GM19467 (cell line): ENCODE measurements around the gene CNOT6.

Source experiments
- ATAC-seq: cut with Tn5 transposase; IDR thresholded peaks from one replicate; pipeline ENCODE4 v1.9.1; 2021; ENCODE audit warnings: mild to moderate bottlenecking, moderate library complexity; ENCODE audit not compliant: unreplicated experiment

The CNOT6 gene

DNA sequence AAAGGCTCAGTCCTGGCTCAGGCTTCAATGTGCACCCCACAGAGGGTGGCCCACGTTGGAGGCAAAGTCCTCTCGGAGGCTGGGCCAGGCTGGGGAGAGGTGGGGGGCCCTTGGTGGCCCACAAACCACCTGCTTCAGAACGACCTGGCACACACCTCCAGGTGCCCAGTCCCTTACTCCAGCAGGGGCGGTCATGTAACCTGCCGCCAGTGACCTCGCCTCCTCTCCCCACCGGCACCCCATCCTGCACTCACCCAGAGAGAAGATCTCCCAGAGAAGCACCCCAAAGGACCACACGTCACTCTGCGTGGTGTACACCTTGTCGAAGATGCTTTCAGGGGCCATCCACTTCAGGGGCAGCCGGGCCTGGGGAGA lies 119.6 kb downstream of the CNOT6 start:
- ATAC-seq = no peak

DNA sequence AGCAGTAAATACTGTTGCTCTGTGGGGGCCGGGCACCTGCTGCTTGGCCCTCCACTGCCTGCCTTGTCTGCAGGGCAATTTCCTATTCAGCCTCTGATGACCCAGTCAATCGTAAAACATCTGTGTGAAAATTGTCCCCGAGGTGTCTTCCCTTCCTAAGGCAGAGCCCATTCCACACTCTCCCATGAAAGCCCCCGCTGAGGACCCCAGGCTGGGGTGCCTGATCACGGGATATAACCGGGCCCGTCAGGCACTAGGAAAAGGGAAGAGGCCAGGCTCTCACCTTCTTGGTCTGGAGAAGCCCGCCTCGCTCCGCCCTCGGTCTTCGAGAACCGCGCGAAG lies 124.3 kb downstream of the CNOT6 start:
- no peak for ATAC-seq

DNA sequence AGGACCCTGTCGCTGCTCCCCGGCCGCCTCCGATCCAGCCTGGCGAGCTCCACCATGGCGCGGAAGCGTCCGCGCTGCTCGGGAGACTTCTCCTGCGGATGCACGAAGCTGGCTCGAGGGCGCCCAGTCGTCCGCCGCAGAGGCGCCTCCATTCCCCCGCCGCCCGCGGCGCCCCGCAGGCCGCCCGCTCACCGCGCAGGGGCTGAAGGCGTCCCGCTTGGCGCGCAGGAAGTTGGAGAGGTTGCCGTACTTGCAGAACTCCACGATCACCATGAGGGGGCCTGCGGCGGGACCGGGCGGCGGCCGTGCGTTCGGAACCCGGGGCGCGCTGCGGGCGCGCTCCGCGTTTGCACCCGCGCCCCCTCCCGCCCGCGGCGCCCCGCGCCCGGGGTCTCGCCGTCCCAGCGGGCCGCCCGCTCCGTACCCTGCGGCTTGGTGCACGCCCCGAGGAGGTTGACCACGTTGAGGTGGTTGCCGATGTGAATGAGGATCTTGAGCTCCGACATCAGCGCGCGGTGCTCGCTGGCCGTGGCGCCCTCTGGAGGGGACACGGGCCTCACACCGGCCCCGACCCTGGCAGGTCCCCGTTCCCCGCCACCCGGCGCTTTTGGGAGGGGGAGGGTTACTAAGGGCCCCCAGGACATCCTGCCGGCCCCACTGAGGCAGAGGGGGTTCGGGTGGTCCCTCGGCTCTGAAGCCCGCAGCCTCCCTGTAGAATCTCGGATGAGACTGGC lies 124.8 kb downstream of the CNOT6 start:
- no peak for ATAC-seq

DNA sequence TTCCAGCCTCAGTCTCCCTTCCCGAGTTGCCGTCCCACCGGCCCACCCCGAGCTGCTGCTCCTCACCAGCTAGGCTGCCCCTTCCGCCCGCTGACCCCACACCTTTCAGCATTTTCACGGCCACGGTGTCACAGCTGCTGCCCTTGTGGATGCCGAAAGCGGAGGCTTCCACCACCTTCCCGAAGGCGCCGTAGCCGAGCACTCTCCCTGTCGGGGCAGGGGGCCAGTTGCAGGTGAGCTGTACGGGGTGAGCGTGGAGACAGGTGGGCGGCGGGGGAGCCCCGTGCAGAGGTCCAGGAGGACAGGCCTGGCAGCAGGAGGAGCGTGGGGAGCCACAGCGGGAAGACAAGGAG lies 125.4 kb downstream of the CNOT6 start:
- ATAC-seq = no peak

DNA sequence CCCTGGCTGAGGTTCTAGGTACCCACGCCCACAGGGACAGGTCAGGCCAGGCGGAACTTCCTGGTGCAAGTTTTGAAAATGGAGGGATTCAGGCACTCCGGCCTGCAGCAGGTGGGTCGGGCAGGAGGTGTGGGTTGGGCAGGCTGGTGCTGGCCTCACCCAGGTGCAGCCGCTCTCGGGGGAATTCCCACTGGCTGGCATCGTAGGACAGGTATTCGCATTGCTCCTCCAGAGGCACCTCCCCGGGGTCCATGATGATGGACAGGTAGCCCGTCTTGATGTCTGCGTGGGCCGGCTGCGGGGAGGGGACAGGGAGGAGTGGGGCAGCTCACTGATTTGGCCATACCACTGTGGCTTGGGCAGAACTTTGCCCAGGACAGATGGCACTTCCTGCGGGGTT lies 125.8 kb downstream of the CNOT6 start:
- no peak for ATAC-seq

DNA sequence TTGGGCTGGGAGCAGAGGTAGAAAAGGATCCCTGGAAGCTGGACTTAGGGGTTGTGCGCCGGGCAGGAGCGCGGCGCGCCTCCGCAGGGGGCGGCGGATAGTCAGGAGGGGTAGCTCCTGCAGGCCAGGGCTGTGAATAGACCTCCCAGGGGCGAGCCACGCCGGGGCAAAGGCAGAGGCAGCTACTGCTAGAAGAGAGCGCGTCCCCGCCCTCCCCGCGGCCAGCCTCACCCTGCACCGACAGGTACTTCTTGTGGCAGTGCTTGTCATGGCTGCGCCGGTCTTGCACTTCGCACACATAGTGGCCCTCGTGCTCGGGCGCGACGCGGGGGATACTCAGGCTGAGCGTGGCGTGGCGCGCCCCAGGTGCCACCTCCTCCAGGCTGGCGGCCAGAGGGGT lies 127.1 kb downstream of the CNOT6 start:
- no peak for ATAC-seq

DNA sequence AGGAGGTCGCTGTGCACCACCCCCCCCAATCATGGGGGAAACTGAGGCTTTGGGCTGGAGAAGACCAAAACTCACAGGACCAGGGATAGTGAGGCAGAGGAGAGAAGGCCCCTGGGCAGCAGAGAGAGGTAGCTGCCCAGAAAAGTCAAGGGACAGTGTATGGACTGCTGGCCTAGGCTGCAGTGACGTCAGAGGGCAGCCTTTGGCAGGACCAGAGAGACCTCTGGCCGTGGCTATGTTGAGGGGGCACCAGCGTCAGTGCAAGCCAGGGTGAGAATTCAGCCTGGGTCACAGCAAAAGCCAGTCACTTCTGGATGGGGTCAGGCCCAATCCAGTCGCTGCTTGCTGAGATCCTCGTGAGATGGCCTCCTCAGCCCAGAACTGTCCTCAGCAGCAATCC lies 128.7 kb downstream of the CNOT6 start:
- ATAC-seq = no peak

DNA sequence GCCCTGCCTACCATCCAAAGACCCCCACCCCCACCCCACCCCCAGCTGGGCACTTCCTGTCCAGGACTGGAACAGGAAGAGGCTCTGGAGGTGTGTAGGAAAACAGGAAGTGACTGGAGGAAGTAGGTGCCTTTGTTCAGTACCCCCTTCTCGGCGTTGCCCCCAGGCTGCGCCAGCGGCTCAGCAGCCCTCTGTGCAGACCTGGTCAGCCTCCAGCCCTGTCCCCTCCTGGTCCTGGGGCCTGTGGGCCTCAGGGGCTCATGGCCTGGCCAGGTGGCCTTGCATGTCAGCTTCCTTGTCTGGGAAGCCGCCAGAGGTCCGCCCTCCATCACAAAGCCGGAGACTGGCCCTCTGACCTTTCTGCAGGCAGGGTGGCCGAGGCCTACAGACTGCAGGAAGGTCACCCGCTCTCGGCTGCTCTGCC lies 129.2 kb downstream of the CNOT6 start:
- ATAC-seq = no peak

DNA sequence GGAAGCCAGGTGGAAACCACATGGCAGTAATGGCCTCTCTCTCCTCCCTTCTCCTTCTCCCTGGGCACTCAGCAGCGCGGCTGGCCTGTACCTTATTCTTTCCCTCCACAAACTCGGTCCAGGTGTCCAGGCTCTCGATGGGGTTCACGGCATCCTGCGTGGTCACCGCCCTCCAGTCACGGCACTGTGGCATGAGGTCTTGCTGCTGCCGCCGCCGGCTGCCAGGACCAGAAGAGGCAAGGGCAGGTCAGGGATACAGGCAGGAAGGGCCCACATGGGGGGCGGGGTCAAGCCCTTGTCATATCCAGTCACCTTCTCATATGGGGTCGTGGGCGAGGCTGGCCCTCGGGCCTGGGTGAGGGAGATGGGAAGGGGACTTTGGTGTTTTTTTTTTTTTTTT lies 129.7 kb downstream of the CNOT6 start:
- no peak for ATAC-seq

DNA sequence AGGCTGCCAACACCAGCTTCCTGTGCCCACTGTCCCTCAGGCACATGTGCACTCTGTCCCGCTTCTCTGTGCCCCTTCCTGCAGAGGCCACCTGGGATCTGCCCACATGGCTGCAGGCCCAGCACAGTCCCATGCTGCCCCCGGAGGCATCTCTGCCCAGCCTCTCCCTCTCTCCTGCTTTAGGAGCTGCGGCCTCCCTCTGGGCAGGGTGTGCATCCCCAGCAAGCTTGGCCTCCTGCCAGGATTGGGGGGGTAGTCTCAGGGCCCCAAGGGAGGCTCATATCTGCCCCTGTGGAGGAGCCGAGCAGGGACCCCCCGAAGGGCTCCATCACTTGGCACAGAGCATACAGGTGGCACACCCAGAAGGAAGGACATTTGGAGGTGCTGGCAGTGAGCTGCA lies 130.4 kb downstream of the CNOT6 start:
- no peak for ATAC-seq

DNA sequence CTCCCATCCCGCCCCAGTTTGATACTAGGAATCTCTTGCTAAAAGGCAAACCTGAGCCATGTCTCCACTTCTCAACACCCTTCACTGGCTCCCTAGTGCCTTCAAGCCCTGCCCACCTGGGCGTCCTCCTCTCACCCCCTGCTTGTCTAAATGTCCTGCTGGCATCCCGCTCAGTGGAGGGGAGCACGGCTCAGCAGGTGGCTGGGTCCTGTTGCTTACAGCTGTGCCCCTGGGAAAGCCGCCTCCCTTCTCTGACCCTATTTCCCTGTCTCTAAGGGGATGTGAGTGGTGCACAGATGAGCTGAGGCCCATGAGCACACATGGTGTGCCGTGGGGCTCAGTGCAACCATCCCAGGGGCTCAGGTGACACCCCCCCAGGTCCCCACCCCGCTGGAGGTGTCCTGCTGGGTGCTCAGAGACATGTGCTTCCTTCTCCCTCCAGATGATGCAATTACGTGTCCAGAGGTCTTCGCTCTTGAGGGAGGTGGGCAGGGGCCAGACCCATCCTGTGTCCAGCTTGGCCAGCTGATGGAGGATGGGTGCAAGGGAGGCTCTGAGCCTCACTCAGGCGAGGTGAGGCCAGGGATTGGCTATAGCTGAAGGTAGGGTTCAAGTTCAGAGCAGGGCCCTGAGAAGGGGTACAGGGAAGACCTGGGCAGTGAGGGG lies 131.1 kb downstream of the CNOT6 start:
- ATAC-seq = no peak

DNA sequence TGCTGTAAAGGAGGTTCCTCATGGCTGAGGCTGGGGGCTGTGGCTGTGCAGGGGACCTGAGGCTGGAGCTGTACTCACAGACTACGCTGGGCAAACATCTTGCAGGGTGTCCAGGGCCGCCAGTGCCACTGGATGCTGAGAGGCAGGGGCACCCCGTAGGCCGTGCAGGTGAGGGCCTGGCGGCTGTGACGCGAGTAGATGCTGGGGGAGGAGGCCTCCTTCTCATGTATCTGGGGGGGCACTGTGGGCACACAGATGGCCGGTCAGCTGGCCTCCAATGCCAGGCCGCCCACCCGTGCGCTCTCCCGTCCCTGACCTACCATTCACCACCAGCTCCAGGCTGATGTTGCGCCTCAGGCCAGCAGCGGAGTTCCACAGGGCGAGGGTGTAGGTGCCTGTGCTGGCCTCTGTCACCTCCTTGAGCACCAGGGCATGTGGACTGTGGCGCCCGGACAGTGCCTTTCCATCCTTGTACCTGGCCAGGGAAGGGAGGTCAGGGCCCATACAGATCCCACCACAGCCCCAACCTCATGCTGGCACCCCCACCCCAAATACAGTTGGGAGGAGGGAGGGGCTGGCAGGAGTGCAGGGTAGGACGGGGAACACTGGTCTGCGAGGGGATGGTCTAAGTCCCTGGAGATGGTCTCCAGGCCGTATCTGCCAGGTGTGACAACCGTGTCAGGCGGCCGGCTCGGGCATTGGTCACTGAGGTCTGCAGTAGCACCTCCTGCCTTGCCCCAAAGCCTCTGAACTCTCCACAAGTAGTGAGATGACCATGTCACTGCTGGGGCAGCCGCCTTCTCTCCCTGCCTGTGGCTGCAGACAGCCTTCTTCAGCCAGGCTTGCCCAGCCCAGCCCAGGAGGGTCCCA lies 131.8 kb downstream of the CNOT6 start:
- ATAC-seq = no peak

DNA sequence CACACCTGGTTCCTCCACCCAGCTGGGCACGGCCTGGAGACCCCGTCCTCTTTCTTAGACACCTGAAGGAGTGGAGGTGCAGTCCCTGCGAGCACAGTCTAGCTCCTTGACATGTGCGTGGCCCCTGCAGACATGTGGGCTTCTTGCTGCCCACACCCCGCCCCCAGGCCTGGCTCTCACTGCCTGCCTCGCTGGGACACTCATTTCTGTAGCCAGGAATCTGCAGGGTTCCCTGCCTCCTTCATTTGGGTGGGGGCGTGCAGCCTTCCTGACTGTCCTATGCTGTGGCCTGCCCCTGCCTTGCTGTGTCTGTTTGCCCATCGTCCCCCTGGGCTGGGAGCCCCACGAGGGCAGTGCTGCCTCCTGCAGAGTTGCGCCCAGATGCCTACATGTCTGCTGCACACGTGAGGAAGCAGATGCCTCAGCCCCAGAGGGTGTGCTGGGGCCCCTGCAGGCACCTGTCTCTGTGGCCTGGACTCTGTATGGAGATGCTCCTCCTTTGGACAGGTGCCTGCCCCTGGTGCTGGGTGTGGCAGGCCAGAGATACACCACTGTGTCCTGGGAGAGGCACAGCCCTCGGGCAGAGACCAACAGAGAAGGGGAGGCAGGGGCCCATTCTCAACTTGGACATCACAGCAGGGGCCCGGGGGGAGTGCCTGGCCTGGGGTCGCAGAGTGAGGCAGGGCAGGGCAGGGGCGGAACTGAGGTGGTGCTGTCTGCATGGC lies 132.6 kb downstream of the CNOT6 start:
- ATAC-seq = no peak

DNA sequence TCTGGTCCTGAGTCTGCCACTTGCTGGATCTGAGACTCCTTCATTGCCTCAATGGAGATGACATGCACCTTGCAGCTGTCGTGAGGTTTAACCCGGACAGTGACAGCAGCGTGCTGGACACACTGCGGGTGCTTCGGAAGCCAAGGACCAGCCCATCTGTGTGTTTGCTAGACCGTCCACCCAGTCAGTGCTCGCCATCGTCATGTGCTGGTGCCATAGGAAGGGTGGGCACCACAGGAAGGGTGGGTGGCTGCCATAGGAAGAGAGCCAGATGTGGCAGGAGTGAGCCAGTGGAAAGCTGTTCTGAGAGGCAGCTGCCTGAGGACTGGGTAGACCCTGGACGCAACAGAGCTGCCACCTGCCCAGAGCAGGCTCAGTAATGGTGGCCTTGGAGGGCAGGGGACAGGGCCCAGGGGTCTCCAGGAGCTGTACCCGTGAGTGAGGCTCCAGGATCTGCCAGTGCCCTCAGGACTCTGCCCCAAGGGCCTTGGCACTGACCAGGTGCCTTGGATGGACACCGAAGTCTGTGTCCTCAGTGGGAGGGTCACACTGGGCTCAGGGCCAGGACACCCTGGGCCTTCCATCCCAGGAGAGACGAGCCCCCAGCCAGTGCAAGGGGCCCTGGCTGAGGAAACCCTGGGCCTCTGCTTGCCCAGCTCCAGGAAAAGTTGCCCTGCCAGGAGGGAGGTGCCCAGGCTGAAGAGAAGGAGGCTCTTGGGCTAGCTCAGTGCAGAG lies 133.4 kb downstream of the CNOT6 start:
- ATAC-seq = no peak
